ENCODE data around the gene ARFIP2. TPM values are rescaled to one million over a fixed set of nuclear protein-coding genes. Genes with fewer than 3 reads are reported as not detected.

ARFIP2 gene
- total RNA-seq, 1 donor from 2014 or later = 61.4 TPM

GRCh38 chr11:6474806-6475500 lies 6.2 kb downstream of the ARFIP2 start:
- Mint-ChIP-seq H3K27ac (ENCODE audit: unreplicated experiment) (peak overlapping the region; percentile 96), H3K4me1 (ENCODE audit: low read depth) (peaks cover 43% of the 10 kb centered on the region), H3K27me3 (ENCODE audit: low read depth) (no peaks in the 10 kb centered on the region), H3K9me3 (ENCODE audit: low read depth) (no peaks in the 10 kb centered on the region), H3K4me3 (ENCODE audit: unreplicated experiment) (peak overlapping the region; percentile 80), H3K36me3 (ENCODE audit: low read depth) (peaks cover 11% of the 10 kb centered on the region)
- DNase-seq (ENCODE audit: low spot score) = no peak
- TF ChIP-seq CTCF (IDR thresholded peaks at IDR 0.05) = no peak

- no peaks in the 10 kb centered on the region for H3K9me3 Mint-ChIP-seq (ENCODE audit: low read depth)
- H3K27ac Mint-ChIP-seq (ENCODE audit: unreplicated experiment) = peak overlapping the region; percentile 96
- no peak for DNase-seq (ENCODE audit: low spot score)
- H3K36me3 Mint-ChIP-seq (ENCODE audit: low read depth) = peaks cover 11% of the 10 kb centered on the region
- no peaks in the 10 kb centered on the region for H3K27me3 Mint-ChIP-seq (ENCODE audit: low read depth)
- peak overlapping the region; percentile 80 for H3K4me3 Mint-ChIP-seq (ENCODE audit: unreplicated experiment)
- peak; percentile 50 for TF ChIP-seq CTCF (IDR thresholded peaks at IDR 0.05)
- H3K4me1 Mint-ChIP-seq (ENCODE audit: low read depth) = peaks cover 38% of the 10 kb centered on the region
Measured at GRCh38 chr11:6474413-6474792, 6.7 kb downstream of the ARFIP2 start.

GRCh38 chr11:6473451-6474412 lies 7.4 kb downstream of the ARFIP2 start, which contains the start of gene TRIM3:
Gene TRIM3, minus strand, starts transcription at chr11:6473941. Its CDS starts 8,246 bp downstream, at chr11:6465695.
- DNase-seq (ENCODE audit: low spot score) = peak; percentile 95
- Mint-ChIP-seq H3K4me1 (ENCODE audit: low read depth) (peaks cover 33% of the 10 kb centered on the region), H3K27me3 (ENCODE audit: low read depth) (no peaks in the 10 kb centered on the region), H3K4me3 (ENCODE audit: unreplicated experiment) (peak within 1 kb of the TSS; percentile 92), H3K27ac (ENCODE audit: unreplicated experiment) (peak within 1 kb of the TSS; percentile 96), H3K36me3 (ENCODE audit: low read depth) (peaks cover 11% of the 10 kb centered on the region), H3K9me3 (ENCODE audit: low read depth) (no peaks in the 10 kb centered on the region)
- peak; percentile 78 for TF ChIP-seq CTCF (IDR thresholded peaks at IDR 0.05)

- H3K9me3 Mint-ChIP-seq (ENCODE audit: low read depth) = no peaks in the 10 kb centered on the region
- H3K27ac Mint-ChIP-seq (ENCODE audit: unreplicated experiment) = peak overlapping the region; percentile 41
- H3K4me3 Mint-ChIP-seq (ENCODE audit: unreplicated experiment) = peak overlapping the region; percentile 92
- H3K4me1 Mint-ChIP-seq (ENCODE audit: low read depth) = peaks cover 33% of the 10 kb centered on the region
- H3K36me3 Mint-ChIP-seq (ENCODE audit: low read depth) = peaks cover 7% of the 10 kb centered on the region
- H3K27me3 Mint-ChIP-seq (ENCODE audit: low read depth) = no peaks in the 10 kb centered on the region
- TF ChIP-seq CTCF (IDR thresholded peaks at IDR 0.05) = no peak
- DNase-seq (ENCODE audit: low spot score) = no peak
Measured at GRCh38 chr11:6472934-6473333, 8.2 kb downstream of the ARFIP2 start.

GRCh38 chr11:6469599-6469998 lies 11.5 kb downstream of the ARFIP2 start:
- Mint-ChIP-seq H3K27me3 (ENCODE audit: low read depth) (no peaks in the 10 kb centered on the region), H3K4me3 (ENCODE audit: unreplicated experiment) (no peak overlapping the region), H3K9me3 (ENCODE audit: low read depth) (no peaks in the 10 kb centered on the region), H3K27ac (ENCODE audit: unreplicated experiment) (no peak overlapping the region), H3K36me3 (ENCODE audit: low read depth) (peaks cover 7% of the 10 kb centered on the region), H3K4me1 (ENCODE audit: low read depth) (peaks cover 24% of the 10 kb centered on the region)
- no peak for DNase-seq (ENCODE audit: low spot score)
- TF ChIP-seq CTCF (IDR thresholded peaks at IDR 0.05) = no peak

Data from chondrocyte (in vitro differentiated cells).